ENCODE data around the gene ZMYND15. TPM values are rescaled to one million over a fixed set of nuclear protein-coding genes. Genes with fewer than 3 reads are reported as not detected.

Gene ZMYND15
- total RNA-seq, 1 experiment from 2014 or later: 2.8 TPM

GRCh38 chr17:4764595-4764994 lies 25.0 kb downstream of the ZMYND15 start:
- Histone ChIP-seq H3K36me3 (ENCODE audit: control insufficient read depth in 1 of 2, insufficient read depth in 2 of 2, low read length in 2 of 2) (no peaks in the 10 kb centered on the region), H4K20me1 (ENCODE audit: insufficient read depth) (no peaks in the 10 kb centered on the region), H3K27ac (ENCODE audit: low read depth, low read length) (no peak overlapping the region), H3K27me3 (ENCODE audit: insufficient read depth, low read length) (no peaks in the 10 kb centered on the region), H3K4me1 (ENCODE audit: control insufficient read depth in 1 of 2, insufficient read depth in 2 of 2, low read length in 2 of 2) (peaks cover 0 to 4% of the 10 kb centered on the region in 2 experiments; a peak in 2 of 4 replicates), H3K9me2 (ENCODE audit: insufficient read depth) (no peaks in the 10 kb centered on the region), H3K79me2 (ENCODE audit: insufficient read depth, low read length) (no peaks in the 10 kb centered on the region), H3K9me3 (ENCODE audit: control insufficient read depth in 1 of 2, insufficient read depth in 1 of 2, low read depth in 1 of 2, low read length in 2 of 2) (no peaks in the 10 kb centered on the region), H2AFZ (ENCODE audit: low read depth, low read length, poor library complexity, severe bottlenecking) (no peak overlapping the region), H3K4me2 (ENCODE audit: low read length) (no peak overlapping the region), H3K9ac (ENCODE audit: low read length) (no peak overlapping the region), H3K4me3 (replicated peaks in 1 of 2; ENCODE audit: low read depth in 1 of 2, low read length in 2 of 2) (no peak overlapping the region)
- intact Hi-C loops (cut with micrococcal nuclease): no loop called here
- no TSS peak for BruUV-seq (replicated peaks)
- no peak for TF ChIP-seq JUND (IDR thresholded peaks at IDR 0.05)
- DNase-seq (ENCODE audit: low read depth, low spot score) (no peak), ATAC-seq (no peak)
- CTCF ChIA-PET: no interaction called here
- POLR2A ChIA-PET: no interaction called here
- RAD21 ChIA-PET (ENCODE audit: low non-redundant PET in 1 of 2, low total read pairs in 2 of 2, uncharacterized antibody in 2 of 2, unreplicated experiment in 2 of 2): no interaction called here

- intact Hi-C loops (cut with micrococcal nuclease): no loop called here
- H3K4me3 ChIP-seq (replicated peaks in 1 of 2; ENCODE audit: low read depth in 1 of 2, low read length in 2 of 2): no peak overlapping the region
- RAD21 ChIA-PET (ENCODE audit: low non-redundant PET in 1 of 2, low total read pairs in 2 of 2, uncharacterized antibody in 2 of 2, unreplicated experiment in 2 of 2): no interaction called here
- POLR2A ChIA-PET: no interaction called here
- no peak overlapping the region for H3K4me2 ChIP-seq (ENCODE audit: low read length)
- no peak for TF ChIP-seq CTCF (IDR thresholded peaks at IDR 0.05 in 2 of 3, conservative IDR thresholded peaks at IDR 0.05 in 1 of 3; ENCODE audit: borderline replicate concordance in 1 of 3, insufficient read depth in 1 of 3, low read depth in 2 of 3, low read length in 2 of 3)
- TF ChIP-seq SRF (IDR thresholded peaks at IDR 0.05; ENCODE audit: low read depth): no peak
- no peak for TF ChIP-seq JUND (IDR thresholded peaks at IDR 0.05)
- no peak for TF ChIP-seq EZH2phosphoT487 (IDR thresholded peaks at IDR 0.05; ENCODE audit: borderline replicate concordance)
- TF ChIP-seq SP1 (IDR thresholded peaks at IDR 0.05; ENCODE audit: low read depth): no peak
- TF ChIP-seq ZNF274 (IDR thresholded peaks at IDR 0.05; ENCODE audit: low read depth, low read length): no peak
- TF ChIP-seq ELF1 (IDR thresholded peaks at IDR 0.05; ENCODE audit: borderline replicate concordance, low read depth): no peak
- H3K27ac ChIP-seq (ENCODE audit: low read depth, low read length): no peak overlapping the region
- no peaks in the 10 kb centered on the region for H4K20me1 ChIP-seq (ENCODE audit: insufficient read depth)
- ATAC-seq (no peak), DNase-seq (ENCODE audit: low read depth, low spot score) (no peak)
- CTCF ChIA-PET: no interaction called here
- H3K4me1 ChIP-seq (ENCODE audit: control insufficient read depth in 1 of 2, insufficient read depth in 2 of 2, low read length in 2 of 2): peaks cover 0 to 9% of the 10 kb centered on the region in 2 experiments; a peak in 2 of 4 replicates
- H2AFZ ChIP-seq (ENCODE audit: low read depth, low read length, poor library complexity, severe bottlenecking): no peak overlapping the region
- H3K9ac ChIP-seq (ENCODE audit: low read length): no peak overlapping the region
- no peaks in the 10 kb centered on the region for H3K36me3 ChIP-seq (ENCODE audit: control insufficient read depth in 1 of 2, insufficient read depth in 2 of 2, low read length in 2 of 2)
- no peaks in the 10 kb centered on the region for H3K9me3 ChIP-seq (ENCODE audit: control insufficient read depth in 1 of 2, insufficient read depth in 1 of 2, low read depth in 1 of 2, low read length in 2 of 2)
- no peaks in the 10 kb centered on the region for H3K27me3 ChIP-seq (ENCODE audit: insufficient read depth, low read length)
- no peaks in the 10 kb centered on the region for H3K79me2 ChIP-seq (ENCODE audit: insufficient read depth, low read length)
- BruUV-seq (replicated peaks): no TSS peak
- no peaks in the 10 kb centered on the region for H3K9me2 ChIP-seq (ENCODE audit: insufficient read depth)
Observed at GRCh38 chr17:4766201-4766600, 26.6 kb downstream of the ZMYND15 start.
